Measurements from ENCODE around the gene MLLT3.

DNA sequence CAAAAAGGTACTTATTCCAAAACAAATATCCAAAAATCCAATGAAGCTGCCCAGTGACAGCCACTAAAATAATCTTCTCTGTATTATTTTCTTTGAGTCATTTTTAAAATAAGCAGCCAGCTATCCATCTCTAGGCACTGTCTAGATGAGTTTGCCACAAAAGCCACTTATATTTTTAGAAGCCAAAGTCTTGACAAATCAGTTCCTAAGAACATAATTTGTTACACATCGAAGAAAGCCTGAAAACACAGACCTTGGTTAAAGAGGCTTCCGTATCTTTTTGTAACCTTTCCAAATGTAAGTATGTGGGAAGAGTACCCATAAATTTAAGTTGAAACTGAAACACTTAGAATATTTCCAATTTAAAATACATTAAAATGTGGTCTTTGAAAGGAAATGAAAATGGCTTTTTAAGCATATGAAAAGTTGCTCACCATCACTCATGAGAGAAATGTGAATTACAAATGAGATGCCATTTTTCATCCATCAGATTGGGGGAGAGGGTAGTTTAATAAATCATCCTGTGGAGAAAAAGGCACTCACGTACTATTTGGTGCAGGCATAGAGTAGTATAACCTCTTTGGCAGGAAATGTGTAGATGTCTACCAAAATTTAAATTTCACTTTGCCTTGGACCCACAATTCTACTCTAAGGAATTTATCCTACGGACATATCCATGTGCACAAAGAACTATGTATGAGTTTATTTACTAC lies 180.4 kb downstream of the MLLT3 start:
- TF ChIP-seq POLR2A (IDR thresholded peaks at IDR 0.05; ENCODE audit: low read length) (no peak), GATA1 (IDR thresholded peaks at IDR 0.05; ENCODE audit: low read depth, low read length) (no peak)

Measured in erythroblast (primary cell).